ENCODE data around the gene KIAA0513. TPM values are rescaled to one million over a fixed set of nuclear protein-coding genes. Genes with fewer than 3 reads are reported as not detected.

Gene KIAA0513
- total RNA-seq, 2 experiments from 2014 or later, result 9.0 to 10.9 TPM

GRCh38 chr16:85107083-85107482, 79.5 kb downstream of the KIAA0513 start:
- no peaks in the 10 kb centered on the region for H3K9me3 ChIP-seq (ENCODE audit: control insufficient read depth in 1 of 2, insufficient read depth in 1 of 2, low read length in 2 of 2)
- intact Hi-C loops (cut with DNase I, micrococcal nuclease), result no loop called here
- no peak for ATAC-seq (ENCODE audit: poor library complexity)
- H3K4me3 ChIP-seq (ENCODE audit: low read length), result no peak overlapping the region
- TF ChIP-seq, protein P1, sequence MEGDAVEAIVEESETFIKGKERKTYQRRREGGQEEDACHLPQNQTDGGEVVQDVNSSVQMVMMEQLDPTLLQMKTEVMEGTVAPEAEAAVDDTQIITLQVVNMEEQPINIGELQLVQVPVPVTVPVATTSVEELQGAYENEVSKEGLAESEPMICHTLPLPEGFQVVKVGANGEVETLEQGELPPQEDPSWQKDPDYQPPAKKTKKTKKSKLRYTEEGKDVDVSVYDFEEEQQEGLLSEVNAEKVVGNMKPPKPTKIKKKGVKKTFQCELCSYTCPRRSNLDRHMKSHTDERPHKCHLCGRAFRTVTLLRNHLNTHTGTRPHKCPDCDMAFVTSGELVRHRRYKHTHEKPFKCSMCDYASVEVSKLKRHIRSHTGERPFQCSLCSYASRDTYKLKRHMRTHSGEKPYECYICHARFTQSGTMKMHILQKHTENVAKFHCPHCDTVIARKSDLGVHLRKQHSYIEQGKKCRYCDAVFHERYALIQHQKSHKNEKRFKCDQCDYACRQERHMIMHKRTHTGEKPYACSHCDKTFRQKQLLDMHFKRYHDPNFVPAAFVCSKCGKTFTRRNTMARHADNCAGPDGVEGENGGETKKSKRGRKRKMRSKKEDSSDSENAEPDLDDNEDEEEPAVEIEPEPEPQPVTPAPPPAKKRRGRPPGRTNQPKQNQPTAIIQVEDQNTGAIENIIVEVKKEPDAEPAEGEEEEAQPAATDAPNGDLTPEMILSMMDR (IDR thresholded peaks at IDR 0.05), result no peak
- H3K9me3 Mint-ChIP-seq, result no peaks in the 10 kb centered on the region
- H3K36me3 ChIP-seq (ENCODE audit: insufficient read depth, low read length), result no peaks in the 10 kb centered on the region
- no peak overlapping the region for H3K27ac Mint-ChIP-seq
- POLR2A ChIA-PET, result no interaction called here
- no peaks in the 10 kb centered on the region for H3K36me3 Mint-ChIP-seq (ENCODE audit: low read depth)
- H3K4me1 Mint-ChIP-seq (ENCODE audit: low read depth), result peaks cover 36% of the 10 kb centered on the region
- H3K4me1 ChIP-seq (ENCODE audit: insufficient read depth, low read length), result peaks cover 39% of the 10 kb centered on the region
- no peaks in the 10 kb centered on the region for H3K27me3 ChIP-seq (ENCODE audit: control insufficient read depth in 1 of 2, insufficient read depth in 2 of 2, low read length in 2 of 2)
- H3K4me3 Mint-ChIP-seq, result no peak overlapping the region
- H3K27ac ChIP-seq (ENCODE audit: low read depth in 1 of 2, low read length in 2 of 2), result no peak overlapping the region
- DNase-seq, result no peak
- H3K27me3 Mint-ChIP-seq, result no peaks in the 10 kb centered on the region
- CTCF ChIA-PET, result no interaction called here

GRCh38 chr16:85107532-85107931, 79.9 kb downstream of the KIAA0513 start:
- no peak overlapping the region for H3K27ac Mint-ChIP-seq
- DNase-seq (no peak), ATAC-seq (ENCODE audit: poor library complexity) (no peak)
- Histone ChIP-seq H3K9me3 (ENCODE audit: control insufficient read depth in 1 of 2, insufficient read depth in 1 of 2, low read length in 2 of 2) (no peaks in the 10 kb centered on the region), H3K27me3 (ENCODE audit: control insufficient read depth in 1 of 2, insufficient read depth in 2 of 2, low read length in 2 of 2) (no peaks in the 10 kb centered on the region), H3K4me1 (ENCODE audit: insufficient read depth, low read length) (peaks cover 35% of the 10 kb centered on the region), H3K27ac (ENCODE audit: low read depth in 1 of 2, low read length in 2 of 2) (no peak overlapping the region), H3K4me3 (ENCODE audit: low read length) (no peak overlapping the region), H3K36me3 (ENCODE audit: insufficient read depth, low read length) (no peaks in the 10 kb centered on the region)
- ChIA-PET POLR2A (no interaction called here), CTCF (no interaction called here)
- H3K4me1 Mint-ChIP-seq (ENCODE audit: low read depth), result peaks cover 32% of the 10 kb centered on the region
- TF ChIP-seq, protein P1 (IDR thresholded peaks at IDR 0.05), result no peak
- intact Hi-C loops (cut with DNase I, micrococcal nuclease), result no loop called here
- no peak overlapping the region for H3K4me3 Mint-ChIP-seq
- H3K27me3 Mint-ChIP-seq, result no peaks in the 10 kb centered on the region
- H3K36me3 Mint-ChIP-seq (ENCODE audit: low read depth), result no peaks in the 10 kb centered on the region
- no peaks in the 10 kb centered on the region for H3K9me3 Mint-ChIP-seq

DNA sequence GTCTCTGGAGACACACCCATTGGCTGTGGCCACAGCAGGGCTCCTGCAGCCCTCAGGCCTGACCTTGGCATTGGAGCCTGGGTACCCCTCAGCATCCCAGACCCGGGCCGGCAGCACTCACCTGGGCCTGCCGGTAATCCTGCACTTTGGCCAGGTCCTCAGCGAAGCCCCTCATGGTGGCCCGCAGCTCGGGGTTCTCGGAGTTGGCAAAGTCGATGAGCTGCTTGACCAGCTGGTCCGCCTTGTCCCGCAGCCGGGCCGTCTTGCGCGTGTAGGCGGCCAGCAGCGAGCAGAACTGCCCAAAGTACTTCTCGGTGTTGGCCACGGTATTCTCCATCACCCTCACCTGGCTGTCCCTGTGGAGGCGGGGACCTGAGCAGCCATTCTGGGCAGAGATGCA, 82.5 kb downstream of the KIAA0513 start:
- H3K4me1 ChIP-seq (ENCODE audit: insufficient read depth, low read length), result peaks cover 15% of the 10 kb centered on the region
- H3K9me3 ChIP-seq (ENCODE audit: control insufficient read depth in 1 of 2, insufficient read depth in 1 of 2, low read length in 2 of 2), result no peaks in the 10 kb centered on the region
- no peaks in the 10 kb centered on the region for H3K36me3 Mint-ChIP-seq (ENCODE audit: low read depth)
- ATAC-seq (ENCODE audit: poor library complexity) (no peak), DNase-seq (no peak)
- H3K27me3 Mint-ChIP-seq, result no peaks in the 10 kb centered on the region
- TF ChIP-seq, protein P1 (IDR thresholded peaks at IDR 0.05), result no peak
- H3K4me3 Mint-ChIP-seq, result no peak overlapping the region
- H3K27ac Mint-ChIP-seq, result no peak overlapping the region
- peaks cover 14% of the 10 kb centered on the region for H3K4me1 Mint-ChIP-seq (ENCODE audit: low read depth)
- CTCF ChIA-PET, result no interaction called here
- no peak overlapping the region for H3K27ac ChIP-seq (ENCODE audit: low read depth in 1 of 2, low read length in 2 of 2)
- H3K4me3 ChIP-seq (ENCODE audit: low read length), result no peak overlapping the region
- no peaks in the 10 kb centered on the region for H3K27me3 ChIP-seq (ENCODE audit: control insufficient read depth in 1 of 2, insufficient read depth in 2 of 2, low read length in 2 of 2)
- intact Hi-C loops (cut with DNase I, micrococcal nuclease), result no loop called here
- no peaks in the 10 kb centered on the region for H3K36me3 ChIP-seq (ENCODE audit: insufficient read depth, low read length)
- POLR2A ChIA-PET, result no interaction called here
- H3K9me3 Mint-ChIP-seq, result no peaks in the 10 kb centered on the region

All from CD4-positive, alpha-beta T cell (primary cell).